OCI-LY7 (cell line): ENCODE results near the gene CNIH2.

ENCODE experiments used
- CTCF ChIP-seq: fragments of 200-600 bp; sonication (generic); conservative IDR thresholded peaks from 2 replicates; pipeline ENCODE4 v1.5.1; 2014; ENCODE audit warnings: mild to moderate bottlenecking, antibody characterized with exemption, low read length, moderate library complexity, mixed read lengths
- EZH2phosphoT487 ChIP-seq: fragments of 200-600 bp; sonication (generic); IDR thresholded peaks from 2 replicates; pipeline ENCODE4 v1.6.1; 2018; ENCODE audit warnings: low read depth, borderline replicate concordance, mild to moderate bottlenecking, mixed run types, antibody characterized with exemption, low read length, moderate library complexity, mixed read lengths

DNA sequence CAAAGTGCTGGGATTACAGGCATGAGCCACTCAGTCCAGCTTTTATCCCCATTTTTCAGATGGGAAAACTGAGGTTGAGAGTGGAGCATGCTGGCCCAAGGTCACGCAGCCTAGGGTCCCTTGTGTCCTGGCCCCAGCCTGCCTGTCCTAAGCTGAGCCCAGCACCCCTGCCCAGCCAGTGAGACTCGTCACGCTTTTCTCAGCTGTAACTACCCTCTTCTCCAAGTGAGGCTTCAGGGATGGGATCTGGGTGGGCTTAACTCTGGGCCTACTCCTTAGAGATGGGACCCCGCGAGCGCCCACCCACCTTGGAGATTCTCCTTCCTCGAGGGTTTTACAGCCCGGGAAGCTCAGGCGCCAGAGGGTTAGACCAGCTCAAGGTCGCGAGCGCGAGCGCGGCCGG, 13.3 kb downstream of the CNIH2 start:
- TF ChIP-seq EZH2phosphoT487 (no peak), CTCF (no peak)
